ENCODE results near the gene CDC42.

Gene CDC42

GRCh38 chr1:22039594-22040285, 12.8 kb upstream of the CDC42 start:
- no peak for TF ChIP-seq GATA3 (IDR thresholded peaks at IDR 0.05; ENCODE audit: low read depth, low read length)
- TF ChIP-seq GATA2 (IDR thresholded peaks at IDR 0.05; ENCODE audit: low read depth, low read length) = no peak

GRCh38 chr1:22040286-22040623, 12.3 kb upstream of the CDC42 start:
- TF ChIP-seq GATA2 (IDR thresholded peaks at IDR 0.05; ENCODE audit: low read depth, low read length) = no peak
- TF ChIP-seq GATA3 (IDR thresholded peaks at IDR 0.05; ENCODE audit: low read depth, low read length) = no peak

- TF ChIP-seq GATA3 (IDR thresholded peaks at IDR 0.05; ENCODE audit: low read depth, low read length) = no peak
- no peak for TF ChIP-seq GATA2 (IDR thresholded peaks at IDR 0.05; ENCODE audit: low read depth, low read length)
Measured at GRCh38 chr1:22041505-22041904, 11.0 kb upstream of the CDC42 start.

- no peak for TF ChIP-seq GATA2 (IDR thresholded peaks at IDR 0.05; ENCODE audit: low read depth, low read length)
- TF ChIP-seq GATA3 (IDR thresholded peaks at IDR 0.05; ENCODE audit: low read depth, low read length) = no peak
Measured at GRCh38 chr1:22043198-22043769, 9.2 kb upstream of the CDC42 start.

GRCh38 chr1:22044690-22045420, 7.7 kb upstream of the CDC42 start:
- TF ChIP-seq GATA2 (IDR thresholded peaks at IDR 0.05; ENCODE audit: low read depth, low read length) = no peak

GRCh38 chr1:22045604-22046228, 6.8 kb upstream of the CDC42 start:
- TF ChIP-seq GATA2 (IDR thresholded peaks at IDR 0.05; ENCODE audit: low read depth, low read length) = no peak
- TF ChIP-seq GATA3 (IDR thresholded peaks at IDR 0.05; ENCODE audit: low read depth, low read length) = no peak

GRCh38 chr1:22048351-22049192, 3.9 kb upstream of the CDC42 start:
- TF ChIP-seq GATA3 (IDR thresholded peaks at IDR 0.05; ENCODE audit: low read depth, low read length) = no peak
- TF ChIP-seq GATA2 (IDR thresholded peaks at IDR 0.05; ENCODE audit: low read depth, low read length) = no peak

- TF ChIP-seq GATA2 (IDR thresholded peaks at IDR 0.05; ENCODE audit: low read depth, low read length) = no peak
- no peak for TF ChIP-seq GATA3 (IDR thresholded peaks at IDR 0.05; ENCODE audit: low read depth, low read length)
Measured at GRCh38 chr1:22050330-22050729, 2.2 kb upstream of the CDC42 start.

- no peak for TF ChIP-seq GATA2 (IDR thresholded peaks at IDR 0.05; ENCODE audit: low read depth, low read length)
- TF ChIP-seq GATA3 (IDR thresholded peaks at IDR 0.05; ENCODE audit: low read depth, low read length) = no peak
Measured at GRCh38 chr1:22051607-22052114, 848 bp upstream of the CDC42 start.

- TF ChIP-seq GATA3 (IDR thresholded peaks at IDR 0.05; ENCODE audit: low read depth, low read length) (no peak), GATA2 (IDR thresholded peaks at IDR 0.05; ENCODE audit: low read depth, low read length) (no peak)
Measured at GRCh38 chr1:22053017-22053860, 730 bp downstream of the CDC42 start.

- TF ChIP-seq GATA3 (IDR thresholded peaks at IDR 0.05; ENCODE audit: low read depth, low read length) (no peak), GATA2 (IDR thresholded peaks at IDR 0.05; ENCODE audit: low read depth, low read length) (no peak)
Measured at GRCh38 chr1:22053861-22054770, 1.6 kb downstream of the CDC42 start.

- TF ChIP-seq GATA2 (IDR thresholded peaks at IDR 0.05; ENCODE audit: low read depth, low read length) (no peak), GATA3 (IDR thresholded peaks at IDR 0.05; ENCODE audit: low read depth, low read length) (no peak)
Measured at GRCh38 chr1:22055463-22055862, 3.0 kb downstream of the CDC42 start.

Measured in SH-SY5Y (cell line).